ENCODE data around the gene CCDC192.
"Not testable (repeated sequence)": the region's sequence is repeated elsewhere in the genome, so short reads cannot be mapped to it uniquely, and the experiment has no call there.

GRCh38 chr5:127676951-127677350 lies 26.2 kb upstream of the CCDC192 start:
- TF ChIP-seq, protein P1, sequence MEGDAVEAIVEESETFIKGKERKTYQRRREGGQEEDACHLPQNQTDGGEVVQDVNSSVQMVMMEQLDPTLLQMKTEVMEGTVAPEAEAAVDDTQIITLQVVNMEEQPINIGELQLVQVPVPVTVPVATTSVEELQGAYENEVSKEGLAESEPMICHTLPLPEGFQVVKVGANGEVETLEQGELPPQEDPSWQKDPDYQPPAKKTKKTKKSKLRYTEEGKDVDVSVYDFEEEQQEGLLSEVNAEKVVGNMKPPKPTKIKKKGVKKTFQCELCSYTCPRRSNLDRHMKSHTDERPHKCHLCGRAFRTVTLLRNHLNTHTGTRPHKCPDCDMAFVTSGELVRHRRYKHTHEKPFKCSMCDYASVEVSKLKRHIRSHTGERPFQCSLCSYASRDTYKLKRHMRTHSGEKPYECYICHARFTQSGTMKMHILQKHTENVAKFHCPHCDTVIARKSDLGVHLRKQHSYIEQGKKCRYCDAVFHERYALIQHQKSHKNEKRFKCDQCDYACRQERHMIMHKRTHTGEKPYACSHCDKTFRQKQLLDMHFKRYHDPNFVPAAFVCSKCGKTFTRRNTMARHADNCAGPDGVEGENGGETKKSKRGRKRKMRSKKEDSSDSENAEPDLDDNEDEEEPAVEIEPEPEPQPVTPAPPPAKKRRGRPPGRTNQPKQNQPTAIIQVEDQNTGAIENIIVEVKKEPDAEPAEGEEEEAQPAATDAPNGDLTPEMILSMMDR (IDR thresholded peaks at IDR 0.05; ENCODE audit: poor library complexity, severe bottlenecking) = not testable (repeated sequence)
- not testable (repeated sequence) for TF ChIP-seq SMC3 (conservative IDR thresholded peaks at IDR 0.05; ENCODE audit: poor library complexity); RAD21 (conservative IDR thresholded peaks at IDR 0.05); EP300 (conservative IDR thresholded peaks at IDR 0.05; ENCODE audit: poor library complexity, severe bottlenecking); POLR2AphosphoS5 (IDR thresholded peaks at IDR 0.05); TAF1 (IDR thresholded peaks at IDR 0.05; ENCODE audit: low read depth); EZH2 (IDR thresholded peaks at IDR 0.05; ENCODE audit: borderline replicate concordance, insufficient read depth, low read length, poor library complexity, severe bottlenecking)
- TF ChIP-seq, protein P2, sequence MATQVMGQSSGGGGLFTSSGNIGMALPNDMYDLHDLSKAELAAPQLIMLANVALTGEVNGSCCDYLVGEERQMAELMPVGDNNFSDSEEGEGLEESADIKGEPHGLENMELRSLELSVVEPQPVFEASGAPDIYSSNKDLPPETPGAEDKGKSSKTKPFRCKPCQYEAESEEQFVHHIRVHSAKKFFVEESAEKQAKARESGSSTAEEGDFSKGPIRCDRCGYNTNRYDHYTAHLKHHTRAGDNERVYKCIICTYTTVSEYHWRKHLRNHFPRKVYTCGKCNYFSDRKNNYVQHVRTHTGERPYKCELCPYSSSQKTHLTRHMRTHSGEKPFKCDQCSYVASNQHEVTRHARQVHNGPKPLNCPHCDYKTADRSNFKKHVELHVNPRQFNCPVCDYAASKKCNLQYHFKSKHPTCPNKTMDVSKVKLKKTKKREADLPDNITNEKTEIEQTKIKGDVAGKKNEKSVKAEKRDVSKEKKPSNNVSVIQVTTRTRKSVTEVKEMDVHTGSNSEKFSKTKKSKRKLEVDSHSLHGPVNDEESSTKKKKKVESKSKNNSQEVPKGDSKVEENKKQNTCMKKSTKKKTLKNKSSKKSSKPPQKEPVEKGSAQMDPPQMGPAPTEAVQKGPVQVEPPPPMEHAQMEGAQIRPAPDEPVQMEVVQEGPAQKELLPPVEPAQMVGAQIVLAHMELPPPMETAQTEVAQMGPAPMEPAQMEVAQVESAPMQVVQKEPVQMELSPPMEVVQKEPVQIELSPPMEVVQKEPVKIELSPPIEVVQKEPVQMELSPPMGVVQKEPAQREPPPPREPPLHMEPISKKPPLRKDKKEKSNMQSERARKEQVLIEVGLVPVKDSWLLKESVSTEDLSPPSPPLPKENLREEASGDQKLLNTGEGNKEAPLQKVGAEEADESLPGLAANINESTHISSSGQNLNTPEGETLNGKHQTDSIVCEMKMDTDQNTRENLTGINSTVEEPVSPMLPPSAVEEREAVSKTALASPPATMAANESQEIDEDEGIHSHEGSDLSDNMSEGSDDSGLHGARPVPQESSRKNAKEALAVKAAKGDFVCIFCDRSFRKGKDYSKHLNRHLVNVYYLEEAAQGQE (IDR thresholded peaks at IDR 0.05; ENCODE audit: borderline replicate concordance) = not testable (repeated sequence)

Measured in neural cell (in vitro differentiated cells).